ENCODE results near the gene ITPK1.
A peak's percentile ranks its signal among the peaks of the same experiment; 100 is the strongest.

Gene ITPK1

GRCh38 chr14:93105362-93105761 lies 10.4 kb downstream of the ITPK1 start:
- no peak for DNase-seq (ENCODE audit: low read depth, low spot score)

- DNase-seq (ENCODE audit: low read depth, low spot score), result no peak
Observed at GRCh38 chr14:93104961-93105360, 10.8 kb downstream of the ITPK1 start.

GRCh38 chr14:93103392-93104080 lies 12.2 kb downstream of the ITPK1 start:
- DNase-seq (ENCODE audit: low read depth, low spot score), result no peak

- DNase-seq (ENCODE audit: low read depth, low spot score), result no peak
Observed at GRCh38 chr14:93102141-93102540, 13.6 kb downstream of the ITPK1 start.

- DNase-seq (ENCODE audit: low read depth, low spot score), result no peak
Observed at GRCh38 chr14:93101181-93101580, 14.5 kb downstream of the ITPK1 start.

- DNase-seq (ENCODE audit: low read depth, low spot score), result no peak
Observed at GRCh38 chr14:93100570-93100969, 15.2 kb downstream of the ITPK1 start.

GRCh38 chr14:93100100-93100499 lies 15.6 kb downstream of the ITPK1 start:
- DNase-seq (ENCODE audit: low read depth, low spot score), result no peak

- no peak for DNase-seq (ENCODE audit: low read depth, low spot score)
Observed at GRCh38 chr14:93099643-93100042, 16.1 kb downstream of the ITPK1 start.

- DNase-seq (ENCODE audit: low read depth, low spot score), result no peak
Observed at GRCh38 chr14:93099196-93099595, 16.5 kb downstream of the ITPK1 start.

- DNase-seq (ENCODE audit: low read depth, low spot score), result no peak
Observed at GRCh38 chr14:93096691-93097322, 18.9 kb downstream of the ITPK1 start.

- no peak for DNase-seq (ENCODE audit: low read depth, low spot score)
Observed at GRCh38 chr14:93095742-93096510, 19.8 kb downstream of the ITPK1 start.

- DNase-seq (ENCODE audit: low read depth, low spot score), result no peak
Observed at GRCh38 chr14:93094121-93094918, 21.4 kb downstream of the ITPK1 start.

GRCh38 chr14:93092606-93093556 lies 22.8 kb downstream of the ITPK1 start:
- no peak for DNase-seq (ENCODE audit: low read depth, low spot score)

- DNase-seq (ENCODE audit: low read depth, low spot score), result no peak
Observed at GRCh38 chr14:93091666-93092065, 24.1 kb downstream of the ITPK1 start.

GRCh38 chr14:93090826-93091555 lies 24.7 kb downstream of the ITPK1 start:
- no peak for DNase-seq (ENCODE audit: low read depth, low spot score)

GRCh38 chr14:93089521-93090269 lies 26.0 kb downstream of the ITPK1 start:
- no peak for DNase-seq (ENCODE audit: low read depth, low spot score)

GRCh38 chr14:93086441-93087055 lies 29.2 kb downstream of the ITPK1 start:
- no peak for DNase-seq (ENCODE audit: low read depth, low spot score)

GRCh38 chr14:93085911-93086310 lies 29.8 kb downstream of the ITPK1 start:
- peak; percentile 25 for DNase-seq (ENCODE audit: low read depth, low spot score)
